ENCODE data around the gene TULP3. TPM values are rescaled to one million over a fixed set of nuclear protein-coding genes. Genes with fewer than 3 reads are reported as not detected.

The TULP3 gene
- total and polyA plus RNA-seq, 10 of the 15 experiments (the other 5 are each of a cell fraction or from before 2014, with no cell fraction given): 3.1 to 10.4 (median 8.1) TPM

DNA sequence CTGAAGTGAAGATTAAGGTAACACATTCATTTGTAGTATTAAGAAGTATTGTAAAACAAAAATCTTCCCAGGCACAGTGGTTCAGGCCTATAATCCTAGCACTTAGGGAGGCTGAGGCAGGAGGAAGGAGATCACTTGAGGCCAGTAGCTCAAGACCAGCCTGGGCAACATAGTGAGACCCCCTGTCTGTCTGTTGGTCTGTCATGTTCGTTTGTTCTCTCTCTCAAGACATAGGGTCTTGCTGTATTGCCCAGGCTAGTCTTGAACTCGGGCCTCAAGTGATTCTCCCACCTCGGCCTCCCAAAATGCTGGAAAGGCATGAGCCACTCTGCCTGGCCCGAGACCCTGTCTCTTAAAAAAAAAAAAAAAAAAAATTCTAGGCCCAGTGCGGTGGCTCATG is 6.7 kb downstream of the TULP3 start:
- CTCF ChIA-PET: no interaction called here
- no peak overlapping the region for H3K4me2 ChIP-seq (ENCODE audit: control insufficient read depth, insufficient read depth)
- SMC1A ChIA-PET (ENCODE audit: uncharacterized antibody, unreplicated experiment): no interaction called here
- ATAC-seq (no peak), FAIRE-seq (no peak), DNase-seq (ENCODE audit: low read depth, low spot score) (no peak)
- H3K9ac ChIP-seq (ENCODE audit: control insufficient read depth, insufficient read depth, low read length): no peak overlapping the region
- no peak overlapping the region for H3K4me3 ChIP-seq
- H4K20me1 ChIP-seq (ENCODE audit: control insufficient read depth, insufficient read depth): no peaks in the 10 kb centered on the region
- in situ Hi-C loops (cut with MboI) (no loop called here), intact Hi-C loops (cut with micrococcal nuclease; ENCODE audit: unreplicated experiment) (no loop called here)
- H3K4me1 ChIP-seq (ENCODE audit: control insufficient read depth, insufficient read depth, low read length): no peaks in the 10 kb centered on the region
- no TSS peak for BruUV-seq (replicated peaks)
- no peaks in the 10 kb centered on the region for H3K79me2 ChIP-seq (ENCODE audit: control insufficient read depth, insufficient read depth, low read length)
- no peaks in the 10 kb centered on the region for H3K36me3 ChIP-seq (ENCODE audit: control insufficient read depth in 2 of 2, insufficient read depth in 2 of 2, low read length in 1 of 2)
- H3K27ac ChIP-seq (ENCODE audit: control insufficient read depth, insufficient read depth): no peak overlapping the region
- RAD21 ChIA-PET (ENCODE audit: unreplicated experiment): no interaction called here
- WGBS (ENCODE audit: insufficient coverage, insufficient replicate concordance, low lambda C conversion rate, missing lambda C conversion rate): 89% methylated on average over 5 of the region's 5 CpGs
- no peak for TF ChIP-seq TBL1XR1 (IDR thresholded peaks at IDR 0.05; ENCODE audit: low read depth, low read length)
- TF ChIP-seq TCF7 (IDR thresholded peaks at IDR 0.05; ENCODE audit: borderline replicate concordance): no peak
- TF ChIP-seq CREB1 (IDR thresholded peaks at IDR 0.05; ENCODE audit: low read depth): no peak
- TF ChIP-seq PAX5 (IDR thresholded peaks at IDR 0.05; ENCODE audit: borderline replicate concordance, low read depth, low read length): no peak
- no peak for TF ChIP-seq FOXK2 (IDR thresholded peaks at IDR 0.05)
- TF ChIP-seq BCL3 (IDR thresholded peaks at IDR 0.05; ENCODE audit: borderline replicate concordance, insufficient read depth, low read depth, low read length, poor library complexity, severe bottlenecking): no peak
- no peak for TF ChIP-seq WRNIP1 (IDR thresholded peaks at IDR 0.05; ENCODE audit: borderline replicate concordance, low read depth, low read length)
- no peak for TF ChIP-seq RELA (IDR thresholded peaks at IDR 0.05; ENCODE audit: borderline replicate concordance, partially characterized antibody)
- no peak for TF ChIP-seq RAD21 (IDR thresholded peaks at IDR 0.05; ENCODE audit: insufficient read depth, low read depth, low read length)
- no peak for TF ChIP-seq ZBTB11 (CRISPR knock-in tag; IDR thresholded peaks at IDR 0.05)
- TF ChIP-seq POU2F2 (IDR thresholded peaks at IDR 0.05; ENCODE audit: borderline replicate concordance, low read depth, low read length): no peak
- no peak for TF ChIP-seq SMAD1 (IDR thresholded peaks at IDR 0.05; ENCODE audit: low read depth, partially characterized antibody)
- TF ChIP-seq FOS (IDR thresholded peaks at IDR 0.05; ENCODE audit: borderline replicate concordance, extremely low read depth, insufficient read length): no peak
- TF ChIP-seq, protein P1, sequence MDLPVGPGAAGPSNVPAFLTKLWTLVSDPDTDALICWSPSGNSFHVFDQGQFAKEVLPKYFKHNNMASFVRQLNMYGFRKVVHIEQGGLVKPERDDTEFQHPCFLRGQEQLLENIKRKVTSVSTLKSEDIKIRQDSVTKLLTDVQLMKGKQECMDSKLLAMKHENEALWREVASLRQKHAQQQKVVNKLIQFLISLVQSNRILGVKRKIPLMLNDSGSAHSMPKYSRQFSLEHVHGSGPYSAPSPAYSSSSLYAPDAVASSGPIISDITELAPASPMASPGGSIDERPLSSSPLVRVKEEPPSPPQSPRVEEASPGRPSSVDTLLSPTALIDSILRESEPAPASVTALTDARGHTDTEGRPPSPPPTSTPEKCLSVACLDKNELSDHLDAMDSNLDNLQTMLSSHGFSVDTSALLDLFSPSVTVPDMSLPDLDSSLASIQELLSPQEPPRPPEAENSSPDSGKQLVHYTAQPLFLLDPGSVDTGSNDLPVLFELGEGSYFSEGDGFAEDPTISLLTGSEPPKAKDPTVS (IDR thresholded peaks at IDR 0.05; ENCODE audit: low read depth, low read length): no peak
- no peak for TF ChIP-seq NR2C2 (IDR thresholded peaks at IDR 0.05; ENCODE audit: borderline replicate concordance, control insufficient read depth, insufficient read length, low read depth)
- no peak for TF ChIP-seq ZSCAN29 (IDR thresholded peaks at IDR 0.05)
- TF ChIP-seq, protein P2, sequence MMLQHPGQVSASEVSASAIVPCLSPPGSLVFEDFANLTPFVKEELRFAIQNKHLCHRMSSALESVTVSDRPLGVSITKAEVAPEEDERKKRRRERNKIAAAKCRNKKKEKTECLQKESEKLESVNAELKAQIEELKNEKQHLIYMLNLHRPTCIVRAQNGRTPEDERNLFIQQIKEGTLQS (IDR thresholded peaks at IDR 0.05; ENCODE audit: borderline replicate concordance, extremely low read depth, low read depth, low read length): no peak
- POLR2A ChIA-PET: no interaction called here
- no peaks in the 10 kb centered on the region for H3K9me3 ChIP-seq (replicated peaks; ENCODE audit: control insufficient read depth, insufficient read depth, low read length)
- H2AFZ ChIP-seq (ENCODE audit: control insufficient read depth, low read depth, low read length): no peak overlapping the region
- no peaks in the 10 kb centered on the region for H3K27me3 ChIP-seq (replicated peaks in 1 of 2; ENCODE audit: control insufficient read depth in 2 of 2, insufficient read depth in 2 of 2, low read length in 1 of 2)
